ENCODE data around the gene INCA1.

INCA1 gene

DNA sequence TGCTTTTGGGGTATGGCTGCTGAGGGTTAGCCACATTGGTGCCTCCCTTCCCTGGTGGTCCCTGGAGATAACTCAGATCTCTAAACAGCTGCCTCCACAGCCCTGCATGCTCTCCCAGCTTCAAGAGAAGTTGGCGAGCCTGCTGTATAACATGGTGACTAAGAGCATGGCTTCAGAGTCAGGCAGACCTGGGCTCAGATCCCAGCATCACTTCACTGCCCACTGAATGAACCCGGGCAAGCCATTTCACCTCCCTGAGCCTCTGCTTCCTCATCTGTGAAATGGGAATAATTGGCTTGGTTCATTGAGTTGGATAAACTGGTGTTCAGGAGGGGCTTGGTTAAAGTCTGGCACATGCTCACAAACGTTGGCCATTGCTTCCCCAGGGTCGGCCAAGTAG lies 17.0 kb upstream of the INCA1 start:
- no peak overlapping the region for H3K4me3 ChIP-seq (ENCODE audit: control insufficient read depth, low read depth, low read length)
- TF ChIP-seq CTCF (conservative IDR thresholded peaks at IDR 0.05; ENCODE audit: control insufficient read depth, insufficient read depth, low read depth, low read length) = no peak
- DNase-seq (ENCODE audit: low read depth) = peak; percentile 25

DNA sequence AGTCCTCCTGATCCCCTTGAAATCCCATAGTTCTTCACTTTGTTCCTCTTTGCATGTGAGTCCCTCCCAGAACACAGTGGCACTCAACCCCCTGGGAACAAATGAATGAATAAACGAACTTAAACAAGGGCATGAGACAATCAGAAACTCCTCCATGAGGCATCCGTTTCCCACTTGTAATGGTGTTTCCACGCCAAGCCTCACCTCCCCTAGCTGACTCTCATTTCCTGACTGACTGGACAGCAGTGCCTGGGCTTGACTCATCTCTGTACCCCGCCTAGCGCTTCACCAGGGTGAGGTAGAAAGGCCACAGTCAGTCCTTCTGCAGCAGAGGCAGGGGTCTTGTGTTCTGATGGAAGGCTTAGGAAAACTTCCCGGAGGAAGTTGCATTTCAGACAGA lies 14.6 kb upstream of the INCA1 start:
- DNase-seq (ENCODE audit: low read depth) = peak; percentile 83
- H3K4me3 ChIP-seq (ENCODE audit: control insufficient read depth, low read depth, low read length) = no peak overlapping the region
- no peak for TF ChIP-seq CTCF (conservative IDR thresholded peaks at IDR 0.05; ENCODE audit: control insufficient read depth, insufficient read depth, low read depth, low read length)

- no peak for TF ChIP-seq CTCF (conservative IDR thresholded peaks at IDR 0.05; ENCODE audit: control insufficient read depth, insufficient read depth, low read depth, low read length)
- no peak overlapping the region for H3K4me3 ChIP-seq (ENCODE audit: control insufficient read depth, low read depth, low read length)
- no peak for DNase-seq (ENCODE audit: low read depth)
Observed at GRCh38 chr17:5003214-5003867, 6.0 kb upstream of the INCA1 start.

DNA sequence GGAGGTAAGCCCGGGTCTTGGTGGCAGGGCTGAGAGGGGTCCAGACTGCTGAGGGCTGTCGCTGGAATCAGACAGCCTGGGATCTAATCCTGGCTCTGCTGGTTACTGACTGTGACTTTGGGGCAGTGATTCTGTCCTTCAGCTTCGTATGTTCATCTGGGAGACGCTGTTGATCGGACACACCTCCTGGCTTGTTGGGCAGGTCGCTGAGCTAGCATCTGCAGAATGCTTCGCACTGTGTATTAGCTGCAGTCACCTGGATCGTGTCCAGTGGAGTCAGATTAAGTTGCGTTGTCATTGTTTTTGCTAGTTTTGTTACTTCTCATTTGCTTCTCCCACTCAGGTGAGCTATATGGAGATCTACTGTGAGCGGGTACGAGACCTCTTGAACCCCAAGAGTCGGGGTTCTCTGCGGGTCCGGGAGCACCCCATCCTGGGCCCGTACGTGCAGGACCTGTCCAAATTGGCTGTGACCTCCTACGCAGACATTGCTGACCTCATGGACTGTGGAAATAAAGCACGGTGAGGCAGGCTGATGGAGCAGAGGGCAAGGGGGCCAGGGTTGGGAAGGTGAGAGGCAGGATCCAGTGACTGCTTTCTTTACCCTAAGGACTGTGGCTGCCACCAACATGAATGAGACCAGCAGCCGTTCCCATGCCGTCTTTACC lies 4.9 kb upstream of the INCA1 start:
- no peak for TF ChIP-seq CTCF (conservative IDR thresholded peaks at IDR 0.05; ENCODE audit: control insufficient read depth, insufficient read depth, low read depth, low read length)
- no peak for DNase-seq (ENCODE audit: low read depth)
- H3K4me3 ChIP-seq (ENCODE audit: control insufficient read depth, low read depth, low read length) = no peak overlapping the region

DNA sequence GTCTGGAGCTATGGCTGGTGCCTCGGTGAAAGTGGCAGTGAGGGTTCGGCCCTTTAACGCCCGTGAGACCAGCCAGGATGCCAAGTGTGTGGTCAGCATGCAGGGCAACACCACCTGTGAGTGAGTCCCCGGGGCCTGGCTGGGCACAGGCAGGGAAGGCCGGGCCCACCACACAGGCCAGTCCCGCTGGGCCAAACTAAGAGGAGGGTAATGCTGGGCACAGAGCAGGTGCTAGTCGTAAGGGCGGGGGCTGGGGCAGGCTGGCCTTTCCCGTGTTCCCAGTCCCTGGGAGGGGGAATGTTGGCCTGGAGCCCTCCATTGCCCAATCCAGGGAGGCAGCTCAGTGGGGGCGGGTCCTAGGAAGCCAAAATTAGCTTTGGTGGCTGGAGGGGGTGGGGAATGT lies 2.9 kb upstream of the INCA1 start:
- H3K4me3 ChIP-seq (ENCODE audit: control insufficient read depth, low read depth, low read length) = no peak overlapping the region
- peak; percentile 27 for DNase-seq (ENCODE audit: low read depth)
- TF ChIP-seq CTCF (conservative IDR thresholded peaks at IDR 0.05; ENCODE audit: control insufficient read depth, insufficient read depth, low read depth, low read length) = no peak

DNA sequence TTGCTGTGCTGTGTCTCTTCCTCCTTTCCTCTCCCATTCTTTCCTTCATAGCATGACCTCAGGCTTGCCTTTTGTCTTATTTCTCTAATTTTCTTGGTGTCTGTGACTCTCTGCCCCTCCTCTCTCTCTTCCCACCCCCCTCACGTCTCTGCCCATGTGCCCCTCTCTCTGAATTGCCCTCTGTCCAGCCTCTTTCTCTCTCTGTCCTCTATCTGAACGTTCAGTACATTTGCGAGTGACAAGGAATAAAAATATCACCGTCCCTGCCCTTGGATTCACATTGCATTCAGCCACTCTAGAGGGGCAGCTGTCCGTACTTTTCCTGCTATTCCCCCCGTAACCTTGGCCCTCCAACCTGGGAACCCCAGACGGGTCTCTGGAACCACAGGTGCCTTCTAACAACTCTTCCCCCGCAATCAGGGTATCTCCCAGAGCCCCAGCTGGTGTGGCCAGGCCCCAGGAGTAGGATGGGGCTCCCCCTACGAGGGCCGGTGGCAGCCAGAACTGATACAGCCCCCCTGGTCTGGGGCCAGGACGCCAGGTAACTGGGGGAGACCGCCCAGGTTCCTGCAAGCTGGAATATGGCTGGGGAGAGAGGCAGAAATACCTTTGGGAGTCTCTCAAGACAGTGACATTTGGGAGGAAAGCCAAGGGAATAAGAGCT lies 2.2 kb upstream of the INCA1 start:
- DNase-seq (ENCODE audit: low read depth) = no peak
- no peak for TF ChIP-seq CTCF (conservative IDR thresholded peaks at IDR 0.05; ENCODE audit: control insufficient read depth, insufficient read depth, low read depth, low read length)
- peak overlapping the region; percentile 75 for H3K4me3 ChIP-seq (ENCODE audit: control insufficient read depth, low read depth, low read length)

All from fibroblast of mammary gland (primary cell).